SK-MEL-5 (cell line): ENCODE data around the gene RAPGEF2. TPM values are rescaled to one million over a fixed set of nuclear protein-coding genes. Genes with fewer than 3 reads are reported as not detected.
A peak's percentile ranks its signal among the peaks of the same experiment; 100 is the strongest.
"Not testable (repeated sequence)": the region's sequence is repeated elsewhere in the genome, so short reads cannot be mapped to it uniquely, and the experiment has no call there.

Experiments used
- DNase-seq: peaks from one replicate; pipeline ENCODE4 v3.0.0-alpha.2; 2016; ENCODE audit warnings: low read depth, low spot score
- in situ Hi-C: cut with HindIII; loops from 2 replicates; pipeline ENCODE4 v1.10.0; 2016; ENCODE audit warnings: low sequenced_read_pairs, high pct_unique_total_duplicates, low pct_unique_long_range_greater_than_20kb
- total RNA-seq: library from RNA; depleted of rRNA; stranded (reverse); fragments of >200 nt; shearing (Covaris generic); gene quantifications from 2 replicates; pipeline ENCODE4 v1.2.3, GENCODE V29; 2014

The RAPGEF2 gene
- total RNA-seq, 1 experiment from 2014 or later, result 27.5 TPM

DNA sequence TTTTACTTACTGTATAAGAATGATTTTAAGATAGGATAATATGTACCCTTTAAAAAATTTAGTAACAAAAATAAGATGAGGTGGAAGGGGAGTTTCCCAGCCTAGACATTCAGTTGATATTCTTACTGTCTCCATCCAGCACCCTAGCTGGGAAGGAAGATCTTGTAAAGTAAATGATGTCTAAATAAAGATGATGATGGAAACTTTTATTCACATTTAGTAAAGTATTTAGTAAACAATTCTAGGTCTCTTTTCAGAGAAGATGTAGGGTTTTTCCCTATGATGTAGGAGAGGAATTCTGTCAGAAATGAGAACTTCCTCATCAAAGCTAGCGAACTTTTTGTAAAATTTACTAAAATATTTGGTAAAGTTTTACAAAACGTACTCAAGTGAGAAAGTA is 136.8 kb downstream of the RAPGEF2 start:
- in situ Hi-C loops, result no loop called here
- no peak for DNase-seq

DNA sequence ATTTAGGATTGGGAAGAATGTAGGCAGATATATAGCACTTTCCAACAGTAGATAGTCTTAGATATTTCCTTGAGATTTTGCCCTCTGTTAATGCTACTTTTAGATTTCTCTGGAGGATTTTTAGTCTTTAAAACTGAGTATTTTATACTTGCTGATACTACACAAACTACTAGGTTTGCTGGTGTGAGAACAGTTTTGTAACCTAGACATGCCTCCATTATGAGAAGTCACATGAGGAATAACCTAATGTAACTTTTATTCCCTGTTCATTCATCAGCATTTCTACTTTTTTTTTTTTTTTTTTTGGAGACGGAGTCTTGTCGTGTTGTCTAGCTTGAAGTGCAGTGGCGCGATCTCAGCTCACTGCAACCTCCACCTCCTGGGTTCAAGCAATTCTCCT is 137.2 kb downstream of the RAPGEF2 start:
- DNase-seq, result no peak
- in situ Hi-C loops, result no loop called here

DNA sequence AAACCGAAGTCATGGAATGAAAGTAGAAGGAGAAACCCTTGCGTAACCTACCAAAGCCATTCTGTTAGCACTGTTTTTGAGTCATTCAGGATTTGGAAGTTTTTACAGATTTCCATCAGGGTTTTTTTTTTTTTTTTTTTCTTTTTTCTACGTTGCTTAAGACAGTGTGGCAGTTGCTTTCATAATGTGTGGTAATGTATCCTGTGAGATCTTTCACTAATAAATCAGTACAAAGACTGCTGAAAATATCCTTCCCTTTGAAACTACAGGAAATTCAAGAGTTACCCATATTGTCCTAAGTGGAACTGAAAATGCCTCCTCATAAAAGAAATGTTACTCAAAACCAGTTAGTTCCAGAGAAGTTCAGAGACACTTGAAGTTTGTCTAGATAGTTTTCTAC is 137.8 kb downstream of the RAPGEF2 start:
- in situ Hi-C loops, result no loop called here
- DNase-seq, result no peak

DNA sequence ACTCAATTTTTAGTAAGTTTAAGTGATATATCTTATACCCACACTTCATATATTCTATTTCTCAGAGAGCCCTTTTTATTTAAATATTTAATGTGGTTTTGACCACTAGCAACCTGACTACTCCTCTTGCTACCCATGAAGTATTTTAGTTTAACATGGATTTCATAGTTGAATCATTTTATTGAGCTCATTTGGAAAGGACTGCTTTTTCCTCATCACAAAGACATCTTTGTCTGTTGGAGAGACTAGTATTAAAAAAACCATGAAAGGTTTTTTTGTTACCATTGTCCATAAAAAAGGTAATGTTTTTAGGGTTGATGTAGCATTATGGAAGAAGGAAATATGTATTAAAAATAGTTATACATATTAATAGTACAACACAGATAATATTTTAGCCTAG is 139.5 kb downstream of the RAPGEF2 start:
- DNase-seq, result peak; percentile 89
- in situ Hi-C loops, result no loop called here

DNA sequence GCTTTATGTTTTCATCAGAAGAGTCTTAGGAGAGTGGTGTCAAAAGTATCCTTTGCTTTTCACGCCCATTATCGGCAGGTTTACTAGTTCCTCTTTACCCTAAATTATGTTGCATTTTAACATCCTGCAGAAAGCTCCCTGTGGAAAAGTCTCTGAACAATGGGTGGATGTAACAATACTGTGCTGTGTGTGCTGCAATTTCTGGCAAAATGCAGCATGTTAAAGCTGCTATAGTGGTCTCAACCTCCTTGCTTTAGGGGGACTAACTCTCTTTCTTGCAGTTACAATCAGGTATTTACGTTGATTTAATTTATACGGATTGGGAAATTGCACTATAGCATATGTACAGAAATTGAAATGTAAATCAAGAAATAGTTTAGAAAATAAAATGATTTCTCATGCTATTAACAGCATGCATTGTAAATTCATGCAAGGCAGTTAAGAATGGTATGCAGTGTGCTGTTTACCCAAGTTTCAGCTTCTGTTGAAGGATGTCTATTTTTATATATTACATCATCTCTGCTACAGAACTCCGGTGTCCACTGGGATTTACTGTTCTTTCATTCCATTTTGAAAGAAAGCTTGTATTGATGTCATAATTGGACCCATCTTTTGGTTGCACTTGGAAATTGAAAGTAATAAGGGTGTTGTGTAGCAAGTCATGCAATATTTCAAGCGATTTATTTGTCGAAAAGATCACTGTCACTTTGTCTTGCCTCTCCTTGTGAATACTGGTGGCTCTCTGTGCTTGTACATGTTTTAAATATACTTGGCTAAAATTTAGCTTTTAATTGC is 145.7 kb downstream of the RAPGEF2 start:
- peak; percentile 94 for DNase-seq
- in situ Hi-C loops, result no loop called here

DNA sequence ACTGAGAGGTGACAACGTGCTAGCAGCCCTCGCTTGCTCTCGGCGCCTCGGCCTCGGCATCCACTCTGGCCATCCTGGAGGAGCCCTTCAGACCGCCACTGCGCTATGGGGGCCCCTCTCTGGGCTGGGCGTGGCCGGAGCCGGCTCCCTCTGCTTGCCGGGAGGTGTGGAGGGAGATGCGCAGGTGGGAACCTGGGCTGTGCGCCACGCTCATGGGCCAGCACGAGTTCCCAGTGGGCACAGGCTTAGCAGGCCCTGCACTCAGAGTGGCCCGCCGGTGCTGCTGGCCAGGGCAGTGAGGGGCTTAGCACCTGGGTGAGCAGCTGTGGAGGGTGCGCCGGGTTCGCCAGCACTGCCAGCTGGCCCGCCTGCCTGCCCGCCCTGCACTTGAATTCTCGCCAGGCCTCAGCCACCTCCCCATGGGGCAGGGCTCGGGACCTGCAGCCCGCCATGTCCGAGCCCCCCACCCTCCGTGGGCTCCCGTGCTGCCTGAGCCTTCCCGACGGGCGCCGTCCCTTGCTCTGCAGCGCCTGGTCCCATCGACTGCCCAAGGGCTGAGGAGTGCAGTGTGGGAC is 148.0 kb downstream of the RAPGEF2 start:
- in situ Hi-C loops, result no loop called here
- DNase-seq, result no peak

DNA sequence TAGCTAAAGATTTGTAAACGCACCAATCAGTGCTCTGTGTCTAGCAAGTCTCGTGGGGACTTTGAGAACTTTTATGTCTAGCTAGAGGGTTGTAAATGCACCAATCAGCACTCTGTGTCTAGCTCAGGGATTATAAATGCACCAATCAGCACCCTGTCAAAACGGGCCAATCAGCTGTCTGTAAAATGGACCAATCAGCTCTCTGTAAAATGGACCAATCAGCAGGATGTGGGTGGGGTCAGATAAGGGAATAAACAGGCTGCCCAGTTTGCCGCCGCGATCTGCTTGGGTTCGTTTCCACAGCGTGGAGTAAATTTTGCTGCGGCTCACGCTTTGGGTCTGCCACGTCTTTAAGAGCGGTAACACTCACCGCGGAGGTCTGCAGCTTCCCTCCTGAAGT is 148.7 kb downstream of the RAPGEF2 start:
- in situ Hi-C loops, DNase-seq: not testable (repeated sequence)

DNA sequence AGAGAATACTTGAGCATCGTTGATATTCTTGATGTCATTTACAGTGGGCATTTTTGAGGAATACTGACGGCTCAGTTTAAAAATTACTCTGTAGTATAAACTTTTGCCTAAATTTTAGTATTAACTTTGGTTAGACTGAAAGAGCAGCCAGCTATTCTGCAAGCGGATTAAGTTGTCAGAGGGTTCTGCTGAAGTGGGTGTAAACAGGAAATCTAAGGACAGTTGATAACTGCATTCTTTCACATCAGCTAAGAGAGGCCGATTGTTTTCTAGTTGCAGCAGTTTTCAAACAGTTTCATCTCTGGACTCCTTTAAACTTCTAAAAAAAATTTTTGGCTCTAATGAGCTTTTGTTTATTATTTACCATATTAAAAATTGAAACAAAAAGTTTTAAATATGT is 149.6 kb downstream of the RAPGEF2 start:
- peak; percentile 35 for DNase-seq
- in situ Hi-C loops, result no loop called here

DNA sequence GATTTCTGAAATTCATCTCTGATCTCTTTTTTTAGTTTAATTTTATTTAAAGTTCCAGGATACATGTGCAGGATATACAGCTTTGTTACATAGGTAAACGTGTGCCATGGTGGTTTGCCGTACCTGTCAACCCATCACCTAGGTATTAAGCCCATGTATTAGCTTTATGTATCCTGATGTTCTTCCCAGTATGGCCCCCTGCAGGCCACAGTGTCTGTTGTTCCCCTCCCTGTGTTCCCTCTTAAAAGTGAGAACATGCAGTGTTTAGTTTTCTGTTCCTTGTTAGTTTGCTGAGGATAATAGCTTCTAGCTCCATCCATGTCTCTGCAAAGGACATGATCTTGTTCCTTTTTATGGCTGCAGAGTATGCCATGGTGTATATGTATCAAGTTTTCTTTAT is 153.2 kb downstream of the RAPGEF2 start:
- in situ Hi-C loops, result no loop called here
- DNase-seq, result no peak

DNA sequence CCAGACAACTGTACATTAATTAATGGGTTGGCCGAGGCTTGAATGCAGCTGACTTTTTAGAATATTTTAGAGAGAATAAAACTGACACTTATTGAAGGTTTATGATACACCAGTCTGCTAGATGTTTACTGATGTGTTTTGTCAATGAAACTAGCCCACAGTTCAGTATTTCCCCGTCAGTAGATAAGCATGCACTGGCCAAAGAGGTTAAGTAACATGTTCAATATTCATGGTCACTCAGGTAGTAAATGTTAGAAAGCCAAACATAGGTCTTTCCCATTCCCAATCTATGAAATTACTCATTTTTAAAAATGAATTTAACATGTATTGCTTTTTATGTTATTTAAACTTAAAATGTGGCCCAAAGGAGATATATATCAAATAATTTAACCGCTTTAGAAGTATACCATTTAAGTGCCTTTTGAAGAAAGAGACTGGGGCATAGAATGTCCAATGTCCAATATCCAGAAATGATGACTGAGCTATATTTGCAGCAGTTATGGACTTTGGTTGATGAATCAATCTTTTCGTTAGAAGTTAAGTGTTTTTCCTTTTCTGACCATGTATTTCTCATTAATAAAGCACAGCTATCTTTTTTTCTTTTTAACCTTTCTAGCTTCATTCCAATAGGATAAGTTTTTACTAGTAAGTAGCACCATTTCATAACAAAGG is 156.1 kb downstream of the RAPGEF2 start:
- in situ Hi-C loops, result no loop called here
- DNase-seq, result no peak

DNA sequence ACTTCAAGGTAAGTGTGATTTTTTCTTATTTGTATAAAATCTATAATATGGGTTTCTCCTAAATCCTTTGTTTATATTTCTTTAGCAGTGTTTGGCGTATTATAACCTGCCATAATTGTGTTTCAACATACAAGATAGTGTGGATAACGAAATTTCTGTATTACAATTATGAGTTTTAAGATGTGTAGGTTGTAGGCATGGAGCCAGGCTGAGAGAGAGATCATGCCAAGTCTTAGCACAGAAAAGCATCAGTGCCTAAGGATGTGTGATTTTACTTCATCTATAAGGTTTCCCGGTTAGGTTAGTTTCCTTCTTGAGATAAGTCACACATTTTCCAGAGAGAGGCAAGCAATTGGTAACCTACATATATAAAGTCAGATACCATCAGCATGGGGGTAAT is 161.2 kb downstream of the RAPGEF2 start:
- in situ Hi-C loops, result no loop called here
- DNase-seq, result no peak

DNA sequence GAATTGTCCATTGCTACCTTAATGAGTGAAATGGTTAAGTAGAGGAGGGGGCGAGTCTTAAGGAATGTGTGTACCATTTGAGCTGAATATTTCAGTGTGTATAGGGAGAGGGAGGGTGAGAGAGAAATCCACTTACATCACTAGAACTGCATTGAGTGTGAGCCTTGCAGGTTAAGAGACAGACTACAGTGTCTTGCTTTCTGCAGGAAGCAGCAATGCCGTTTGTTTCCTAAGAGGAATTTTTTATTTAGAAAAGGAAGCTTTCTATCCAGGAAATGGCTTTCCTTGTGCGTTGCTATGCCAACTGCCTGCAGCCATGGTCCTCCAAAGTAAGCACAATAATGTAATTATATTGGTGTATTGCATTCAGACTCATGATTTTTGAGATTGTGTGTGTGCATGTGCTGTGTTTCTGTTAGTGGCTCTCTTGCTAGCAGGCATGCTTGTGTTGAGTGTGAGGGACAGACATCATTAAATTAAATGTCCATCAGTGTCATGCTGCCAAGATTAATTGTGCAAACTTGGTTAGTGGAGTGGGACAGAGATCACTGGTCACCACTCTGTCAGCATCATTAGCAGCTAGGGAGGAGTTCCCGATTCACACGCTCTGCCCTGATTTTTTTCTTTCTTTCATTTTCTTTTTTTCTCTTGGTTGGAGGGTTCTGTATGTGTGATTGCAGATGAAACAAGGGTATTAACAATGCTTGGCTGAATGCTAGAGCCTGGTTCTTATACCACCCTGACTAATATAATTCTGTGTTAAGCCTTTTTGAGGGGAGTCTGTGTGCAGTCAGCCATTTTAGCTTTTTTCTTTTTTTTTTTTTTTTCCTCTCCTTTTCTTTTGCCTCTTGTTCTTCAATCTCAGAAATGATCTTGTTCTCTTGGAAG is 164.3 kb downstream of the RAPGEF2 start:
- DNase-seq, result peak; percentile 51
- in situ Hi-C loops, result no loop called here

DNA sequence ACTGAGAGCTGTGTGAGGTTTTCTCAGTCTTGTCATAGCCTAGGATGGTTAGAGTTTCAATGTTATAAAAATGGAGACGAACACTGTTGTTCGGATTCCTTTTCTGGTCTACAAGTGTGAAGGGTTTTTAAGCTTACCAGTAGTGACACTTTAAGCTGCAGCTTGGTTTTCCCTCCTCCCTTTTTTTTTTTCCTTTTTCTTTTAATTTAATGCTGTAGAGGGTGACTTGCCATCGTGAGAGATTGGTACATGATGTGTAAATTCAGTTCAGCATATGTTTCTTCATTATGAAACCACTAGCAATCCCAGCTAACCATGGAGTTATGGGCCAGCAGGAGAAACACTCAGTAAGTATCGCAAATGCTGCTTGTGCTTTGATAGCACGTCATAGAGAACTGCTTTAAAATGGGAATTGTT is 165.0 kb downstream of the RAPGEF2 start:
- in situ Hi-C loops, result no loop called here
- DNase-seq, result peak; percentile 11

DNA sequence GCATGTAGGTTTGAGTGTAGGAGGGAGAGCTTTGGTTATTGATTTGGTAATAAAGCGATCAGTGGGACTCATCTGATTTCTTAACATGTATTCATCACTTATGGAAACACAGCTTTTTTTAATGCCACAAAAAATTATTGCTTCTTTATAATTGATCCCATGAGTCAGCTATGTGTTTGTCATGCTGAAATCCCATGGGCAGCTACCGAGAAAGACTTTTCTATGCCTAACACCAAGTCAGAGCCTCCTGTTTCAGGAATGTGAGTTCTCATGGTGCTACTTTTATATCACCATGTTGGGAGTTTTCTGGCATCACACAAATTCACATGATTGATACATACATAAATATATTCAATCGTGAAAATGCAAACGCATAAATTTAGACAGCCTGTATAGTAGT is 165.7 kb downstream of the RAPGEF2 start:
- DNase-seq, result peak; percentile 4
- in situ Hi-C loops, result no loop called here

DNA sequence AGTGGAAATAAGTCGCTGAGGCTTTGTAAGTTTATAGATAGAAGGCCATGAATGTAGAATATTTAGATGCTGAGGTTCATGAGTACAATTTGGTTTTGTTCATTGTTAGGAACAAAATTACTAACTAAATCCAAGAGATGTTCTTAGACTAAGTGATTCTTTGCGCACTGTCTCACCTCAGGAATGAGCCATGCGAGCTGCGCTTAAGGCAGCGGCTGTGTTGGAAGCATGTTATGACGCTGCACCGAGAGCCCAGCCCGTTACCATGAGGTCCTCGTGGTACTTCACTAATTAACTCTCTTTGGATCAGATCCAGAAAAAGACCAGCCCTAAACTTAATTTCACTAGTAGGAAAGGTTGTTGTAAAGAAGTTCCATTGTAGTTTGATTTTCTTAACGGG is 166.2 kb downstream of the RAPGEF2 start:
- in situ Hi-C loops, result no loop called here
- no peak for DNase-seq

DNA sequence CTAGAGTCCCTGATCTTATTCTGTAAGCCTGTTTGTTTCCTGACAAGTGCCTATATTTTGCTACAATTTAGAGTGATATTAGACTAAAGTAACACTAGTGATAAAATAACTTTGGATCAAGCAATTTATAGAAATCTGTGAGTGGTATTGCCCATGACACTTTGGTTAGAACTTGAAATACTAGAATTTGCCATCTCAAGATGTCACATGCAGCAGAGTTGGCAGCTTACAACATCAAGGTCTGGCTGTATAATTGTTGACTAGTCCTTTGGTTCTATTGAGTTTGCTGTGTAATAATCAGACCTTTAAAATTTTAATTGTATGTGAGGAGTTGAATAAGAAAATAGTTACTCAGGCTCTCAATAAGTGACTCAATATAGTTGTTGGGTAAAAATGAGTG is 167.1 kb downstream of the RAPGEF2 start:
- no peak for DNase-seq
- in situ Hi-C loops, result no loop called here

DNA sequence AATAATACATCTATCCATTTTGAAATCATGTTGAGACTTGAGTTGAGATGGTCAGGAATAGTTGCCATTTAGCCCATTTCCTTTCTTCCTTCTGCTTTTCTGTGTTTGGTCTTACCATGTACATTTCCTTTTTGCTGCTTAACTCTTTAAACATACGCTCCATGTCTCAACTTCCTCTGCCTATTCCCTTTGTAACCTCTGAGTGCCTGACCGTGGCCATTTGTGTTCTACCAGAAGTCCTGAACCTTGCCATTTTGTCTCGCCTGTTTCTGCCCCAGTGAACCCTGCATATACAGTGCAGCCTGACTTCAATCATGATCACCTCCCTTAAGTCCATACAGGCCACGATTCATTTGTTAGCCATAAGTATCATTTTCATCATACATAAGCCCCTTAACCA is 169.0 kb downstream of the RAPGEF2 start:
- DNase-seq, result no peak
- in situ Hi-C loops, result no loop called here
